GM19463 (cell line): ENCODE data around the gene IFITM5.
"Not testable (repeated sequence)": the region's sequence is repeated elsewhere in the genome, so short reads cannot be mapped to it uniquely, and the experiment has no call there.

Source experiments
- ATAC-seq: cut with Tn5 transposase; IDR thresholded peaks from one replicate; pipeline ENCODE4 v1.9.1; 2021; ENCODE audit warnings: mild to moderate bottlenecking, moderate library complexity; ENCODE audit not compliant: unreplicated experiment

IFITM5 gene

DNA sequence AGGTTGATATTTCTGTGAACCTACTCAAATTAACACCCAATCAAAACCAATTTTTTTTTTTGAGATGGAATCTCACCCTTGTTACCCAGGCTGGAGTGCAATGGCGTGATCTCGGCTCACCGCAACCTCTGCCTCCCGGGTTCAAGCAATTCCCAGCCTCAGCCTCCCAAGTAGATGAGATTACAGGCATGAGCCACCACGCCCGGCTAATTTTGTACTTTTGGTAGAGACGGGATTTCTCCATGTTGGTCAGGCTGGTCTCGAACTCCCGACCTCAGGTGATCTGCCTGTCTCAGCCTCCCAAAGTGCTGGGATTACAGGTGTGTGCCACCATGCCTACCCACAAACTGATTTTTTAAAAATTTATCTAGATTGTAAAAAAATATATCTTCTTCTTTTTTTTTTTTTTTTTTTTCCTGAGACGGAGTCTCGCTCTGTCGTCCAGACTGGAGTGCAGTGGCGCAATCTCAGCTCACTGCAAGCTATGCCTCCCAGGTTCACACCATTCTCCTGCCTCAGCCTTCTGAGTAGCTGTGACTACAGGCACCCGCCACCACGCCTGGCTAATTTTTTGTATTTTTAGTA, 29.3 kb upstream of the IFITM5 start:
- not testable (repeated sequence) for ATAC-seq

DNA sequence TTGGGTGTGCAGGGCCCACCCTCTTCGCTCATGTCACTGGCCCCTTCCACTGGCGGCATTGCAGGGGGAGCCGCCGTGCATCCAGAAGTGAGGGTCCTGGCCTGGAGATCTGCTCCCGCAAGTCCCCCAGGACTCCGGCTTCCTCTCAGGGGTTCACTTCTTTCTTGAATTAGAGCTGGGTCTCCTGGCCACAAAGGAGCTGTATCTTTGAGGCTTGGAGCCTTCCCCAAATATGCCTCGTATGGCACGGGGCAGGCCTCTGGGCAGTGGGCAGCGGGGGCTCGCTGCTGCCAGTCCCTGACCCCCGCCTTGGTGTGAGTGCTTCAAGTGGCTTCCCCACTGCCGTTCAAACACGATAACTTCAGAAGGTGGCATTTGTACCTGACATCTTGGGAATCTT, 28.7 kb upstream of the IFITM5 start:
- no peak for ATAC-seq

GRCh38 chr11:327581-327923, 28.2 kb upstream of the IFITM5 start:
- no peak for ATAC-seq

- no peak for ATAC-seq
These were observed 27.7 kb upstream of the IFITM5 start for GRCh38 chr11:326842-327580.

- ATAC-seq: no peak
These were observed 27.2 kb upstream of the IFITM5 start for GRCh38 chr11:326592-326841.

GRCh38 chr11:325796-326591, 26.7 kb upstream of the IFITM5 start:
- ATAC-seq: no peak

GRCh38 chr11:324593-325517, 25.5 kb upstream of the IFITM5 start:
- ATAC-seq: not testable (repeated sequence)

DNA sequence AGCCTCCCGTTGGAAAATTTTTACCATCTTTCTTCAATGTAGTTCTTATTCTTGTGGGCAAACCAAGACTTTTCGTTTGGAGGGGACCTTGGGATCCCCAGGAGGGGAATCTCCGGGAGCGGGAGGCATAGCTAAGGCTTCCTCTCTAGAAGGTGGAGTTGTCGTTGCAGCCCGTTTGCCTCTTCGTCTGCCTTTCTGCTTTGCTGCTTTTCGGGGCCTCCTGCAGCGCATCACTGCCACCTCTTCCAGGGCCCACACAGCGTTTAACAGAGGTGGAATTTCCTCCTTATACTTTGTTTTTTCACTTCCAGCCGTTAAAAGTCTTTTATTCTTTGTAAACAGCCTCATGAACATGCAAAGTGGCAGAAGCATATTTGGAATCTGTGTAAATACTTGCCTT, 24.8 kb upstream of the IFITM5 start:
- ATAC-seq: no peak

DNA sequence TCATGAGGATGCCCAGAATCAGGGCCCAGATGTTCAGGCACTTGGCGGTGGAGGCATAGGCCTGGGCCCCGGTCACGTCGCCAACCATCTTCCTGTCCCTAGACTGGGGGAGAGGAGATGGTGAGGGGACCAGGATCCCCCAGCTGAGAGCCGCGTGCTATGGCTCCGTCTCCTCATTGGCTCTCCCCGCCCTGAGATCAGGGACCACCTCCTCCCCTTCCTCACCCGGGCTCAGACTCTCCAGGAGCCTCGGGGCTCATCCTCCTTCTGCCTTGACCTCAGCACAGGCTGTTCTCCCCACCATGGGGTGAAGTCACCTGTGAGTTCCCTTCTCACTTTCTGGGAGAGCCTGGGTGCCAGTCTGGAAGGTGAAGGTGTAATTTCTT, 20.6 kb upstream of the IFITM5 start:
- not testable (repeated sequence) for ATAC-seq

DNA sequence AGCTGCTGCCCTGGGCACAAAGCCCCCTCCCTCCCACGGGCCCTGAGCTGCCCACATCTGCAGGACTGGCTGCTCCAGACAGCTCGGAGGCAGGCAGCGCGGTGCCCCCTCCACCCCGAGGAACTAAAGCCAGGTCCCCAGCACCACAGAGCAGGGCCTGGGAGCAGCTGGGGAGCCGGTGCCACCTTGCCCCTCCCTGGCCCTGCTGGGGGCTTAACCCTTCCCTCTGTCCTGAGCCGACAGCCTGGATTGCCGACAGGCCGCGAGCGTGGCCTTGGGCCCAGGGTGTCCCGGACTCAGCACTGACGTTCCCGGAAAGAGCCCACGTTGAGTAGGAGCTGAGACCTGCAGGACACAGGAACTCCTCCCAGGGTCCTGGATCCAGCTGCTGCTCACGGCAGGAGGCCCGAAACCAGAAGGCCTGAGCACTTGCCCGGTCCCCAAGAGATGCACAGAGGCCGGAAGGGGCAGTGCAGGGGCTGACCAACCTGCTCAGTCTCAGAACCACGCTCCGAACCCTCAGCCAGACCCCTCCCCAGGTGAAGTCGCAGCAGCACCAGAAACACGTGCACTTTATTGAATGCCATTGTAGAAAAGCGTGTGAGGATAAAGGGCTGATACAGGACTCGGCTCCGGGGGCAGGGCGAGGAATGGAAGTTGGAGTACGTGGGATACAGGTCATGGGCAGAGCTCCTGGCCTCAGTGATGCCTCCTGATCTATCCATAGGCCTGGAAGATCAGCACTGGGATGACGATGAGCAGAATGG, 20.0 kb upstream of the IFITM5 start:
- not testable (repeated sequence) for ATAC-seq

GRCh38 chr11:318405-319120, 19.2 kb upstream of the IFITM5 start:
- ATAC-seq: peak; percentile 43

DNA sequence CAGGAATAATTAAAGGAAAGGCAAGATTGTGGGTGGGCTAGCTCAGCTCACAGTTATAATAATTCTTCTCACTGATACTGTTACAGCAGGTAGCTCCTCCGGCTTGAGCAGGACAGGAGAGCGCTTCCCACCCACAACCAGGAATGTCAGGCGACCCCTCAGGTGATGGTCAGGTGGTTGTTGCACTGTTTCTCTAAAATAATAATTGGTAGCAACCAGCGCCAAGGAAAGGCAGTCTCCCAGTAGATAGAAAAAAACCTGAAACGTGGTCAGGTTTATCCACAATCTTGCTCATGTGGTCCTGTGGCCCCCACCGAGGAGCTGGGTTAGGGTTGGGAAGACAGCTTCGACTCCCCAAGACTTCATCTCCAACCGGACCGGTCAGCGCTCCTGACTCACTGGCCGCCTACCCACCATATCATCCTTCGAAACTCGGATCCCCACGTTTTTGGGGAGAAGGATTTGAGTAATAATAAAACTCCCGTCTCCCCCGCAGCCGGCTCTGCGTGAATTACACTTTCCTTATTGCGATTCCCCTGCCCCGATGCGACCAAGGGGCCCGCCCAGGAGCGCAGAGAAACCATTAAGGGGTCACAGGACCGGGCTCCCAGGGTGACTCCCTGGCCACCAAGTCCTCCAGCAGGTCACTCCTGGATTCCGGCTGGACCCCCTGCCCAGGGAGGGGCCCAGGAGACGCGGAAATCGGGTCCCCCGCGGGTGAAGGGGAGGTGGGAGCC, 18.5 kb upstream of the IFITM5 start:
- peak; percentile 10 for ATAC-seq

DNA sequence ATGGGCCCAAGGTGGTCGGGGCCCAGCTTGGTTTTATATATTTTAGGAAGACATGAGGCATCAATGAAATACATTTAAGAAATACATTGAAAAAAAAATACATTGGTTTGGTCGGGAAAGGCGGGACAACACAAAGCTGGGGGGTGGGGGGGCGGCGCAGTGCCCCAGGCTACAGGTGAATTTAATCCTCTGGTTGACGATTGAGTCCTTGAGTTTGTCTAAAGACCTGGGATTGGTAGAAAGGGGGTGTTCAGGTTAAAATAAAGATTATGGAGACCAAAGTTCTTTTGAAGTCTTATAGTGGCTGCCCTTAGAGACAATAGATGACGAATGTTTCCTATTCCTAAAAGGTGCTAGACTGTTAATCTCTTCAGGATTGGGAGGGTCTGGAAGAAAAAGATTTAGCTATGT, 17.6 kb upstream of the IFITM5 start:
- ATAC-seq: no peak

DNA sequence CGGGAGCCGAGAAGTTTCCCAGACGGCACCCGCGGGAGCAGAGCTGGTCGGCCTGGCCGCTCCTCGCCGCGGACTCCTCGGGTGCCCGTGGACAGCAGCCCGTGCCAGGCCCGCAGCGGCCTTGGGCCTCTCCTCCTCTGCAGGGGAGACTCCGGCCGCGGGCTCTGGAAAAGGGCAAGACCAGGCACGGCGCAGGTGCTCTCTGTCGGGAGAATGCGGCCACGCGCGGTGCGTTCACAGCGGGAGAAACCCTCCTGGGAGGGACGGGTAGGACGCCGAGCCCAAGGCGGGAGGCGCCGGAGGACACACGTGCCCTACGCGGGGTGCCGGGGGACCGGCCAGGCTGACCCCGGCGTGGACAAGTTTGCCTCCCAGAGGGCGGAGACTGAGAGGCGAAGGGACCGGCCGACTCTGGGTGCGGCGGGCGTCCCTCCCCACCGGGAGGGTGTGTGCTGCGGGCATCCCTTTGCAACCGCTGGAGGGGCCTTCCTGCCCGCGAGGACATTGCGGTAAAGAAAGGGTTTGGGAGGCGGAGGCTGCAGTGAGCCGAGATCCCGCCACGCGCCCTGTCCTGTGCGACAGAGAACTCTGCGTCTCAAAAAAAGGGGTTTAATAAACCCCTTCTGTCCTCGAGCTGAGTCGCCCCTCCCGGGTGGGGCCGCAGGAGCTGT, 16.8 kb upstream of the IFITM5 start:
- ATAC-seq: no peak

DNA sequence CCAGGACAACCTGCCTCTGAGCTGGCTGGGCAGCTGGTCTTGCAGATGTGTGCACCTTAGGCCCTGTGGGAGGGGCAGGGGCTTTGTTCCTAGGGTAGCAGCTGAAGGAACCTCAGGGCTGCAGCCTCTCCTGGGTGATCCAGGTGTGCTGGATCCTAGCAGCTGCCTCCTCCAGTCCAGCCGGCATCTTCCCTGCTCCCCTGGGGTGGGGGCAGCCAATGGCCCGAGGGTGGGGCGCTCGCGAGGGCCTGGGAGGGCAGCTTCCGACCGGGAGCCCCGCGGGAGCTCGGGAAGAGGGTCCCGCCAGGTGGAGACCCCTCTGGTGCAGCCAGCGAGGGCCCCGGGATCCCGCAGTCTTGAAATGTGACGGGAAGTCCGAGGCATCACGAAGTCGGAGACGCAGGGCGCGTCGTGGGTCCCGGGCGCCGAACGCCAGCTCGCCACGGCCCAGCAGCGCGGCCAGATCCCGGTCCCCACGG, 16.2 kb upstream of the IFITM5 start:
- no peak for ATAC-seq

DNA sequence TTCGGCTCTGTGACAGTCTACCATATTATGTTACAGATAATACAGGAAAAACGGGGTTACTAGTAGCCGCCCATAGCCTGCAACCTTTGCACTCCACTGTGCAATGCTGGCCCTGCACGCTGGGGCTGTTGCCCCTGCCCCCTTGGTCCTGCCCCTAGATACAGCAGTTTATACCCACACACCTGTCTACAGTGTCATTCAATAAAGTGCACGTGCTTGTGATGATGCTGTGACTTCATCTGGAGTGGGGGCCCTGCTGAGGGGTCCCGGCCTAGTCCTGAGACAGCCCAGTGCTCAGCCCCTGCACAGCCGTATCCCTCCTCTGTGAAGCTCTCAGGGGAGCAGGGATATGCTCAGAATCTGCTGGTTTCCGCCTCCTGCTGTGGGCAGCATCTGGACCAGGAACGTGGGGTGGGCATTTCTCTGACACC, 15.7 kb upstream of the IFITM5 start:
- ATAC-seq: no peak

DNA sequence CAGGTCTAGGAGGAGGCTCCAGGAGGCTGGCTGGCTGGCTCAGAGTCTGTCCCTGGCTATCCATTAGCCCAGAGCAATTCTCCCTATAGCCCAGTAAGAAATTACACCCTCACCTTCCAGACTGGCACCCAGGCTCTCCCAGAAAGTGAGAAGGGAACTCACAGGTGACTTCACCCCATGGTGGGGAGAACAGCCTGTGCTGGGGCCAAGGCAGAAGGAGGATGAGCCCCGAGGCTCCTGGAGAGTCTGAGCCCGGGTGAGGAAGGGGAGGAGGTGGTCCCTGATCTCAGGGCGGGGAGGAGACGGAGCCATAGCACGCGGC, 15.2 kb upstream of the IFITM5 start:
- ATAC-seq: not testable (repeated sequence)

GRCh38 chr11:313787-314553, 14.6 kb upstream of the IFITM5 start, which contains the start of gene IFITM1:
Gene IFITM1, plus strand, starts transcription at chr11:314040. Its CDS starts 131 bp downstream, at chr11:314171.
- ATAC-seq: peak; percentile 30
